T-helper 1 cell (primary cell): Measurements from ENCODE around the gene SLC35G3.
"Not testable (repeated sequence)": the region's sequence is repeated elsewhere in the genome, so short reads cannot be mapped to it uniquely, and the experiment has no call there.

Experiments
- DNase-seq, 5 donors: peaks; one replicate each; pipeline ENCODE4 v3.0.0-alpha.2; 2012 to 2020
- total RNA-seq, 4 donors: gene quantifications; one replicate each; lab custom pipeline; 2026; lab: John Stamatoyannopoulos, UW

Gene SLC35G3
- 0 reads per million in 4 donors for total RNA-seq

DNA sequence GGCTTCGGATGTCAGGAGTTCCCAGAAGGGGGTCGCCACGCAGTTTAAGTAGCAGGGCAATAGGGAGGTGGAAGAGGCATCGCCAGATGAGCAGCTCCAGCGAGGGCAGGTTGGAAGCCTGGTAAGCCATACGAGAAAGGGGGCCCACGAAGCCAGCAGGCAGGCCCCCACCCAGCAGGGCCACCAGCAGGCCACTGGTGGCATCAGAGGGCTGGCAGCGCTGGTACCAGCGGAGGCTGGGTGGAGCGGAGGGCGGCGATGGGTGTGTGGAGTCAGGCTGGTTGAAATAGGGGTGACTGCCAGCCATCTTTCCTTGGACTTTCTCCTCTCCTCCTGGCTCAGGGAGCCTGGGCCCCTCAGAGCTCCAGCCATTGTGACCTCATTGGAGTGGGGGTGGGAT is at the start of gene SLC35G3:
TSS of gene SLC35G3 (minus strand) at position 393 of the 400 bp plus-strand sequence. CDS start at position 307, 86 bp downstream.
- not testable (repeated sequence) for DNase-seq

DNA sequence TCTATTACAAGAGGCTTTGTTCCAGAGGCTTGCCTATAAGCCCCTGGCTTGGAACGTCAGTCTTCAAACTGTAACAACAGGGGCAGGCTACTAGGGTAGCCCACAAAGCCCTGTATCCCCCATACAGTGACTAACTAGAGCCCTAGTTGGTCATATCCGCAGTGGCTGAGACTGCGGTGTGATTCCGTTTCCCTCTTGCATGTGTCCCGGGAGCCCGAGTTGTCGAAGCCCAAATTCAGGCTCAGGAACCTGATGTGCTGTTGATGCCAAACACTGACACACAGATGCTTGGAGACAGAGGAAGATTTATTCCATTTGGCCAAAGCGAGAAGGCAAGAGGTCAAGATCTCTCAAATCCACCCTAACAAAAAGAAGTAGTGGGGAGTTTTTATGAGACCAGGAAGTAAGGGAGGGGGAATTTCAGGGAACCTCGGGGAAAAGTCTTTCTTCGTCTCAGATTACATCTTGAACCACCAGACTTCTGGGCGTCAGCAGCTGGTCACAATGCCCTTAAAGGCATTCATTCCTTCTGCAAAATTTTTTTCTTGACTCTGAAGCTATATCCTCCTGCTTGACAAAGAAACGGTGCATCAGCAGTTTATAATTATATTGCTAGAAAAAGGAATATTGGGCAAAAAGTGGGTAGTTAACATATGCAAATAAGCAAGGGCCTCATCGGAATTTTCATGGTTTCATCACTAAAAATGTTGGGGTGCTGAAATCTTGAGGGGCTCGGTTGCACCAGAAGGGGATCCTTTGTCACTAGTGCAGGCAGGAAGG is 49.6 kb upstream of the SLC35G3 start:
- peak in 4 of 5 donors; percentile 23 to 71 (median 28) for DNase-seq

DNA sequence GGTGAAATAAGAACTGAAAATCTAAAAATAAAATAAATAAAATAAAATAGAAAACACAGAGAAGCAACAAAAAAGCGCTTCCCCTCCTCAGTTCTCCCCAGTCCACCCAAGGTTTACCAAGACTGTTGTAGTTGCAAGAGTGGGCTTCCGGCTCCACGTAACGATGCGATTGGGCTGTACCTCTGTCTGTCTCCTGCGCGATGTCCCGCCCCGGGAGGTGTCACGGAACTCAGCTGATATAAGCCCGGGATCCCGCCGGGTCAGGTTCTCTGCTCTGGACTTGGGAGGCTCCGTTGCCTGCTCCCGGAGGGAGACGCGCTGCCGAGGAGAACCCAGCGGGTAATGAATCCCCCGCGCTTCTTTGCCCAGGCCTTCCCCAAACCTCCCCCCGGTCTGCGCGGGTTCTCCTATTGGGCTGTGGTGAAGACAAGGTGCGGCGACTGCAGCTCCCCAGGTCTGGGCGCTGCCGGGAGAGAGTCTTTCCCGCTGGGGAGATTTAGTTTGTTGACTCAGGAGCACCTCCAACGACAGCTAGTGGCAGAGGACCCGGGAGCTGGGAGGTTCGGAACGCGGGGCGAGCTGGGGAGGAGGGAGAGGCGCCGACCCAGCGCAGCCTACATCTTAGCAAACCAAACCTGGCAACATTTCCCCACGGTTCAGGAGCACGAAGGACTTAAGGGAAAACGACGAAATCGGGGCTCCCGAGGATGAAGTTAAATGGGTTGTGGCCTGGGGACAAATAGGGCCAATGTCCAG is 48.8 kb upstream of the SLC35G3 start, which contains the start of gene SLFN5:
TSS of gene SLFN5 (plus strand) at position 268 of the 756 bp plus-strand sequence. CDS start 15,619 bp downstream, outside the sequence.
- DNase-seq: peak; percentile 84 to 94 (median 89)

DNA sequence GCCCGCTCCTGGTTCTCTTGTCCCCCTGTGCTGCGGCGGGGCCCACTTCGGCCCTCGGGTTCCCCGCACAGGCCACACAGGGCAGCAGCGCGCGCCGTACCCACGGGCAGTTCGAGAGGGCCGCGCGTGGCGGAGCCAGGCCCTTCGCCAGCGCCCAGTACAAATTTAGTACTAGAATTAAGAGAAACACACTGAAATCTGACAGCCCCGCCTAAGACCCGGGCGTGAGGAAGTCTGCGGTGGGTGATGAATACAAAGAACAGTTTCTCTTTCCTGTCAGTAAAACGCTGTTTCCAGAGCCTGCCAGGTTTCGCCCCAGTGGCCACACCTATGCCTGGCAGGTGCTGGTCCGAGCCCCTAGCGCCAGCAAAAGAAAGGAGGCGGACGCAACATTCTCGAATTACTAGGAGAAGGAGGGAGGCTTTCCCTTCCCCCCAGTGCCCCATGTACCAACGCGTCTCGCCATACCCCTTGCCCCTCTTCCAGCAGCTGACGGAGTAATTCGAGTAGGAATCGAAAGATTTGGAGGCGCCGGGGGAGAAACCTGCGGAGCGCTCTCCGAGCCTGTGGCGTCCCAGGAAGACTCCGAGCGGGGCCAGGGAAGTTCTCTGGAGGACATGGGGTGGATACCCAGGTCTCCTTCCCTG is 48.1 kb upstream of the SLC35G3 start:
- peak; percentile 67 to 95 (median 80) for DNase-seq

DNA sequence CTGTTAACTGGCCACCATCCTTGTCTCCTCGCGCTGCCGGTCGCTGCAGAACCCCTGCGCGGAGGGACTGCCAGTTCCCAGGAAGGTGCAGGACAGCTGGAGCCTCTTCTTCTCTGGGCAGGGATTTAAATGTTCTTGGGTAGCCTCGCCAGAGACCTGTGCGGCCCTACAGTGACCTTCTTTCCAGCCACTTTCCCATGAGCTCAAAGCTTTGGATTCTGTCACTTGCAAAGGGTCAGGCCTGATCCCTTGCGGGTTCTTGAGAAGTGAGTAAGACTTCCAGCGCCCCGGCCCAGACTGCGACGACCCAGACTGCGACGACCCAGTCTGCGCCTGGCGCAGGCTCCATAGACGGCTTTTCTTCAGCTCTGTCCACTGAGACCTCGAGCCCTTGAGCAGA is 47.3 kb upstream of the SLC35G3 start:
- DNase-seq: peak in 3 of 5 donors; percentile 12 to 36 (median 29)

DNA sequence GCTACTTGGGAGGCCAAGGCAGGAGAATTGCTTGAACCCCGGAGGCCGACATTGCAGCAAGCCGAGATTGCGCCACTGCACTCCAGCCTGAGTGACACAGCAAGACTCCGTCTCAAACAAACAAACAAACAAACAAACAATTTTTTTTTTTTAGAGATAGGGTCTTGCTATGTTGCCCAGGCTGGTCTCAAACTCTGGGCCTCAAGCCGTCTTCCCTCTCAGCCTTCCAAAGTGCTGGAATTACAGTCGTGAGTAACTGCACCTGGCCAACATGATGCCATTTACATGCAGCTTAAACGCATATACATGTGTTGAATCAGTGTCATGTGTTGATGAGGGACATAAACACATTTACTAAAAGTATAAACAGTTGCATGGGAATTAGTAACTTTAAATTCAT is 46.7 kb upstream of the SLC35G3 start:
- no peak for DNase-seq

DNA sequence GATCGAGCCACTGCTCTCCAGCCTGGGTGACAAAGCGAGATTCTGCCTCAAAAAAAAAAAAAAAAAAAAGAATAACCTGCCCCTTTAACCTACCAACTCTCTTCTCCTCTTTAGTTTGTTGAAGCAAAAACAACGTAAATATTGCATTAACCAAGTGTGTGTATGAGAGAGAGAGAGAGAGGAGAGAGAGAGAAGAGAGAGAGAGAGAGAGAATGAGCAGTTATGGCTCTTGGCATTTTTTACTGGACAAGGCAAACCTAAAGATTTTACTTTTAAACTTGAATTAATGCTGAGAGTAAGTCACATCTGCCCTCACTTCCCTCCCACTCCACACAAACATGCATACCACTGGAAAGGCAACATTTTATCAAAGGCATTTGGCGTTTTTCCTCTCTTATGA is 45.6 kb upstream of the SLC35G3 start:
- DNase-seq: no peak

DNA sequence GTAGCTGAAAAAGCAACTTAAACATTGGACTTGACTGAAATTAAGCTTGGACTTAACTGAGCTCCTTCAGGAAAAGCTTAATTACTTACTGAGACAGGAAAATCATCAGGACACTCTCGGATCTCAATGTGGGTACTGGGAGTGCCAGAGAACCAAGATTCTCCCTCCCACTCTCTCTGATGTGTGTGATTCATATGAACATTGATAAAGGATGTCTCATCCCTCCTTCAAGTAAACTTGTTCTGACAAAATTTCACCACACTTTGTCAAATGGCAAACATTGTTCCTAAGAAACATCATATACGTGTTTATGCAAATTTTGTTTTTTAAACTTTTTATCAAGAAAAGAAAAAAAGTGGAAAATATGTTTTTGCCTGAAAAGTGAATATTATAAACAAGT is 44.6 kb upstream of the SLC35G3 start:
- DNase-seq: peak in 1 of 5 donors; percentile 35

DNA sequence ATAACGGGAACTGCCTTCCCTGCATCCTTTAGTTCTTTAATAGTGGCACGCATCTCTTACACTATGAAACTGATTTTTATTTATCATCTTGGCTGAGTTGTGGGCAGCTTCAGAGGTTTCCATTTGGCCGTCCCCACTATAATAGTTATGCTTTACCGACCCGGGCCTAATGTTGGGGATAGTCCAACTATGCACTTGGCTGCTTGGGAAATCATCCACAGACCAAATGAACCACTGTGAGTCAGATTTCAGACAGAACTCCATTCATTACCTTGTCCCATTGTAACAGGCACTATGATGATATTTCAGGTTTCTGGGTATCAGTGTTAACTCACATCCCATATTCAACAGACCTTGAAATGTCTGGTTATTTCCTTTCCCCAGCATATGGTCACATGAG is 42.6 kb upstream of the SLC35G3 start:
- no peak for DNase-seq

DNA sequence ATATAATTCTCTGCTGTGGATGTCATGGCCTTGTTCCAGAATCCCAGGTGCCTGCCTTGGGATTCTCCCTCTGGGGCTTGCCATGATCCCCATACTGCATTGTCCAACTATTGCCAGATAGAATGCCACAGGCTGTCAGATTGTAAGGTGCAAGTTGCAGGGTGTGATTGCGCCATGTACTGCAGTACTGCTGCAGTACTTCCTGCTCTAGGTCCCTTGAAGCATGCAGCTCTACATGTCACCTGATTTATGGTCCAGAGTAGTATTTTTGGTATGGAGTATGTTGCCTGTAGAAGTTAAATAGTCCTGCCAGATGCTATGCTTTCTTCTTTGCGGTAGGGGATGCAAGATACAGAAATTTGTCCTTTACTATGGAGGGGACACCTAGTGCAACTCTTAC is 41.7 kb upstream of the SLC35G3 start:
- DNase-seq: peak in 1 of 5 donors; percentile 53

DNA sequence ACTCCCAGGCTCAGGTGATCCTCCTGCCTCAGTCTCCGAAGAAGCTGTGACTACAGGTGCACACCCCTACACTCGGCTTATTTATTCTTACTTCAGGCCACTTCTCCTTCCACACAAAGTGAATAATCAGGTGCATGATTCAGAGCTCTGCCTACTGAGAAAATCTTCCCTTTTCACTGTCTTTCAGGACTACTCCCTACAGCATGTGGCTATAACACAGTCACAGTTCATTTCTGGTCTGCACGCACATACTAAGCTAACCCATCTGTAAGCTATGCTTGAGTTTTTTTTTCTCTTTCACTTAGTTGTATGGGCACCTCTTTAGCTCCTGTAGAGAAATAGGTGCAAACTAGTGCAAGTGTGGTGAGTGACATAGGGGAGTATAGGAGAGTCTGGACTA is 41.1 kb upstream of the SLC35G3 start:
- DNase-seq: no peak

DNA sequence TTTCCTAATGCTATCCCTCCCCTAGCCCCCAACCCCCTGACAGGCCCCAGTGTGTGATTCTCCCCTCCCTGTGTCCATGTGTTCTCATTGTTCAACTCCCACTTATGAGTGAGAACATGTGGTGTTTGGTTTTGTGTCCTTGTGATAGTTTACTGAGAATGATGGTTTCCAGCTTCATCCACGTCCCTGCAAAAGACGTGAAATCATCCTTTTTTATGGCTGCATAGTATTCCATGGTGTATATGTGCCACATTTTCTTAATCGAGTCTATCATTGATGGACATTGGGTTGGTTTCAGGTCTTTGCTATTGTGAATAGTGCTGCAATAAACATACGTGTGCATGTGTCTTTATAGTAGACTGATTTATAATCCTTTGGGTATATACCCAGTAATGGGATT is 40.1 kb upstream of the SLC35G3 start:
- not testable (repeated sequence) for DNase-seq

DNA sequence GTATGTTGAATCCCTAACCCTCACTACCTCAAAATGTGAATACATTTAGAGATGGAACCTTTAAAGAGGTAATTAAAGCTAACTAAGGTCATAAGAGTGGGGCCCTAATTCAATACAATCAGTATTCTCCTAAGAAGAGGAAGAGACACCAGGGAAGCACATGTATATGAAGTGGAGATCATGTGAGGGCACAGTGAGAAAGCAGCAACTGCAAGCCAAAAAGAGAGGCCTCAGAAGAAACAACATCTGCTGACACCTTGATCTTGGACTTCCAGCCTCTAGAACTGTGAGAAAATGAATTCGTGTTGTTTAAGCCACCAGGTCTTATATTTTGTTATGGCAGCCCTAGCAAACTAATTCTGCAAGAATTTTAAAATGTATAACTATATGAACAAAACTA is 35.4 kb upstream of the SLC35G3 start:
- no peak for DNase-seq

DNA sequence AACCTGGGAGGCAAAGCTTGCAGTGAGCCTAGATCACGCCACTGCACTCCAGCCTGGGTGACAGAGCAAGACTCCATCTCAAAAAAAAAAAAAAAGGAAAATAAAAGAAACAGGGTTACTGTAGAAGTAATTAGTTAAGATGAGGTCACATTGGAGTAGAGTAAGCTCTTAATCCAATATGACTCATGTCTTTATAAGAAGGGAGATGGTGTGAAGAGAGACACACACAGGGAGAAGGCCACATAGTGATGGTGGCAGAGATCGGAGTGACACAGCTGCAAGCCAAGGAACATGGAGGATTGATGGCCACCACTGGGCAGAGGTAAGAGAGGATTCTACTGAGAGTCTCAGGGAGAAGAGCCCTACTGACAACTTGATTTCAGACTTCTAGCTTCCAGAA is 33.4 kb upstream of the SLC35G3 start:
- no peak for DNase-seq

DNA sequence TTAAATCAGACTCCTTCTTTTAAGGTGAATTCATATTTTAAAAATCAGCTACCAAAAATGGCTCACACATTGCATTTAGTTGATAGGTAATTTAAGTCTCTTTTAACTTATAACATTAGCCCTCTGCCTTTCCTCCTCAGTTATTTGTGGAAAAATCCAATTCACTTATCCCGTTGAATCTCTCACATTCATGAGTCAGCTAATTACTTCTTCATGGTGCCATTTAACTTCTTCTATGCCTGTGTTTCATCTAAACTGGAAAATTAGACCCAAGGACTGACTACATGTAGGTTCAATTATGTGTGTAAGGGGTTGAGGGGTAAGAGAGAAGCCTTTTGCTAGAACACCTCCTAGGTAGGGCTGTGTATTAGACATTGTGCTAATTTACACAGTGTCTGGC is 30.2 kb upstream of the SLC35G3 start:
- no peak for DNase-seq

DNA sequence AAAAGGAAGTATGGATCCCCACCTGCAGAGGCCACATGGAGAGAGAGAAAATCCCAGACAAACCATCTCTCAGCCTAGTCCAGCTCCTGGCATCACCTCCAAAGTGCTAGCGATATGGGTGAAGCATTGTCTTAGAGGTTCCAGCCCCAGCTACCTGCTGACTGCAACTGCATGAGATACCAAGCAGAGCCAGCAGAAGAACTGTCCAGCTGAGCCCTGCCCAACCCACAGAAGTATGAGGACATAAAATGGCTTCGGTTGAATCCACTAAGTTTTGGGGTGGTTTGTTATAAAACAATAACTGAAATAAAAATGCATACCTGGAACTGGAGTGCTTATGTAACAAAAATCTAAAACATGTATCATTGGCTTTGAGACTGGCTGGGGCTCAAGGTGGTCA is 28.3 kb upstream of the SLC35G3 start:
- no peak for DNase-seq

DNA sequence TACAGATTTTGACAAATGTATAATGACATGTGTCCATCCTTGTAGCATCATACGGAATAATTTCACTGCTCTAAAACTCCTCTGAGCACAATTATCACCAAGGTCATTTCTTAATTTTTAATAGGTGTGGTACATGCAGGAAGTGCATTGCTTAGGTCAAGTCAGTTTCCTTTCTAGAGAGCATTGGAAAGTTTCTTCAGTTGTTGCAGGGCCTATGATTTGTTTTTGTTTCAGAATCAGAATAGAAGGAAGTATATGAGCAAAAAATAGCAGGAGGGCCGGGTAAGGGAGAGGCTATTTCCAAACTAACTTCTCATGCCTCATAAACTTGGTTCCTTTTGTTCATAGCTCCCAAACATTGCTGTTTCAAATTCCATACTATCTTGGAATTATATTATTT is 24.7 kb upstream of the SLC35G3 start:
- peak in 1 of 5 donors; percentile 54 for DNase-seq

DNA sequence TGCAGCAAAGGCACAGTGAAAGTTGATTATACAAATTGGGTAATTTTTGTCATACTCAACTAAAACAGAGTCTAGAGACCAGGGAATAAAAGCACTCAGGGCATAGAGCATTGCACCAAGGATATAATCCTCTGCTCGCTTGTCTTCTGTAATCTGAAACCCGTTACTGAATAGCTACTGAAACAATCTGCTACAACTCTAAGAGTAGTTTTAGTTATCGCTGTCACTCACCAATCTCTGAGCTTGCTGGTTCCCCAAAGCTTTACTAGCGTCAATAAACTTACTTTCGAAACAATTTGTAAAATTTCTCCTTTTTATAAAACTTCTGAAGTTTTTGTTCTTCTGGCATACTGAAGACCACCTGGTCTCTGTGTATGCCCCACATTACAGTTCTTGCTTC is 22.9 kb upstream of the SLC35G3 start:
- no peak for DNase-seq

DNA sequence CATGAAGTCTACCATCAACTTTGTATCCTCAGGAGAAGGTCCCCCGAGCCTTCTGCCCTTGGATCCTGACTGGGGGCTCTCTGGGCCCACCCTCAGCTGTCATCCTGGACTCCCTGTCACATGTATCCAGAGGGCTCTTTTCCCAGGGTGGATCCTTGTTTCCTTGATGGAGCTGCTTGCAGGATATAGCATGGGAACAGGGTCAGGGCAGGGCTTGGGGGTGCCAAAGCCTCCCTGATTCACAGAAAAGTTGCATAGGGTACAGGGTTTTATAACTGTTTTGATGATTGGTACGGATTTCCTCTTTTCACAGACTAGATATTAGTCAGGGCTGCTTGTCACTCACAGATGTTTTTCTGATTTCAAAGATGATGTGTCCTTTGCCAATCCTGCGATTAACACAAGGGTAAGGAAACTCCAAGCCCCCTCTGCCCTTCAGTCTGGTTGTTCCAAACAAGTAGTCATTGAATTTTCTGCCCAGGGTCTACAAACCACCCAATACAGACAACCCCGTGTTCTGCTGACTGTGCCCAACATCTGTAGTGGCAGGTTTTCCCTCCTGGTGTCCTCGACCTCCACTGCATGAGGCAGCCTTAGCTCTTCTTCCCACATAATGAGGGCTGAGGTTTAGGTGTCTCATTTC is 20.6 kb upstream of the SLC35G3 start:
- DNase-seq: peak in 2 of 5 donors; percentile 8 to 82

DNA sequence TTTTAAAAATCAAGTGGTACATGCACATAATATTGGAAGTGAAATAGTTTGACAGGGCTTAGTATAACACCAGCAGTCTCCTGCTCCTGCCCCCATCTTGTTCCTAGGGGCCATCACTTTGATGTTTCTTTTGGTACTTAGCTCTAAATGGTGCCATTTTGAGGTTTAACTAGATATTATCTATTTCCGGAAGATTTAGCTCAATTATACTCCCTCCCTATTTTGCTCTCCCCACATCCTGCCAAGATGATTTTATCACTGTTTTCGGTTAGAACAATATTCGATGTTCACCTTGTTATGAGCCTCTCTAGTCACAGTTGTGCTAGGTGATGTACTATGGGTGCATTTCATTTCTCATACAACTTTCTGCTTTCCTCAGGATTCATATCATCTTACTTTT is 20.0 kb upstream of the SLC35G3 start:
- peak in 4 of 5 donors; percentile 31 to 94 (median 50) for DNase-seq

DNA sequence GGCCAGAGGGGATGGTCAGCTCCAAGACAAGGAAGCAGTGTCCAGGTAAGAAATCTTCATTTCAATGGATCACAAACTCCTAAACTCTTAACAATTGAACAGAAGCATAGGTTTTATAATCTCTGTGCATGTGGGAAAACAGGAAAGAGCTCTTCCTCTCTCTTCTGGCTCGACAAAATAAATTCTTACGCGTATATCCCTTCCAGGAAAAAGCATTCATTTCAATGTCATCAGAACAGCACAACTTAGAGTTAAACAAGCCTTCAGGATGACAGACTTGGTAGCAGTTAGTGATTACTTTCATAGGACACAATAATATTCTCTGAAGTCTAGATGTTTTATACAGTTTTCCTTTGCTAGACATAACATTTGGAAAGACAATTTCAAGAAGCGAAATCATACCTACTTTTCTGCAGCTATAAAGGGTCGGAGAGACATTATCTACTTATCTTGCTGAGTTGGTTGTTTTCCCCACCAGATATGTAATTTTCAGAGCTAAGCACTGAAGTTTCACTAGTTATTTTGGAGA is 19.3 kb upstream of the SLC35G3 start:
- DNase-seq: peak in 1 of 5 donors; percentile 53

DNA sequence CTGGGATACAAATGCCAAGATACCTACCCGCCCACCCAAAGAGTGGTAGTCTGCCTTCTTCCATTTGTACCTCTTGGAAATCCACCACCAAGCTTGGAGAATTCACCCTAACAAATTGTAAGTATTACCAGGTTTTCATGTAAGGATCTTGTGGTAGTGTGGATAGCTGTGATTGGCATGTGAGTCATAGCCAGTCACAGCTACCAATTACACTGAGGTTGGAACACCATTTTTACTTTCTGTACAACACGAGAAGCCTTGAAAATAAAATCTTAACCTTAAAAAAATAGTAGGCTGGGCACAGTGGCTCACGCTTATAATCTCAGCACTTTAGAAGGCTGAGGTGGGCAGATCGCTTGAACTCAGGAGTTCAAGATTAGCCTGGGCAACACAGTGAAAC is 18.5 kb upstream of the SLC35G3 start:
- peak in 1 of 5 donors; percentile 64 for DNase-seq
